ENCODE results near the gene FCER1A. TPM values are rescaled to one million over a fixed set of nuclear protein-coding genes. Genes with fewer than 3 reads are reported as not detected.
A peak's percentile ranks its signal among the peaks of the same experiment; 100 is the strongest.

FCER1A gene
- not detected in 2 replicates for total RNA-seq (2012; rRNA removed)

GRCh38 chr1:159302095-159302494 lies at the start of gene FCER1A:
Gene FCER1A (plus strand): TSS chr1:159302336. CDS start chr1:159302365, 29 bp downstream.
- H3K4me3 ChIP-seq (ENCODE audit: low read length) = no peak within 1 kb of the TSS
- H3K4me1 ChIP-seq (ENCODE audit: control insufficient read depth, insufficient read depth, low read length) = no peaks in the 10 kb centered on the region
- H3K9ac ChIP-seq (ENCODE audit: low read depth, low read length) = no peak within 1 kb of the TSS
- no peaks in the 10 kb centered on the region for H3K9me3 ChIP-seq (replicated peaks; ENCODE audit: low read length)
- no peaks in the 10 kb centered on the region for H3K27me3 ChIP-seq (ENCODE audit: control insufficient read depth, insufficient read depth, low read length)
- no peak within 1 kb of the TSS for H3K4me2 ChIP-seq (ENCODE audit: low read length)
- H3K36me3 ChIP-seq (ENCODE audit: insufficient read depth, low read length) = no peaks in the 10 kb centered on the region

GRCh38 chr1:159261311-159261710 lies 40.8 kb upstream of the FCER1A start:
- H3K27me3 ChIP-seq (ENCODE audit: control insufficient read depth, insufficient read depth, low read length) = no peaks in the 10 kb centered on the region
- no peaks in the 10 kb centered on the region for H3K4me1 ChIP-seq (ENCODE audit: control insufficient read depth, insufficient read depth, low read length)
- no peaks in the 10 kb centered on the region for H3K9me3 ChIP-seq (replicated peaks; ENCODE audit: low read length)
- H3K4me3 ChIP-seq (ENCODE audit: low read length) = no peak overlapping the region
- H3K4me2 ChIP-seq (ENCODE audit: low read length) = no peak overlapping the region
- H3K9ac ChIP-seq (ENCODE audit: low read depth, low read length) = no peak overlapping the region
- H3K36me3 ChIP-seq (ENCODE audit: insufficient read depth, low read length) = no peaks in the 10 kb centered on the region

- no peaks in the 10 kb centered on the region for H3K36me3 ChIP-seq (ENCODE audit: insufficient read depth, low read length)
- no peak overlapping the region for H3K4me3 ChIP-seq (ENCODE audit: low read length)
- H3K4me2 ChIP-seq (ENCODE audit: low read length) = no peak overlapping the region
- H3K9me3 ChIP-seq (replicated peaks; ENCODE audit: low read length) = no peaks in the 10 kb centered on the region
- H3K27me3 ChIP-seq (ENCODE audit: control insufficient read depth, insufficient read depth, low read length) = no peaks in the 10 kb centered on the region
- no peaks in the 10 kb centered on the region for H3K4me1 ChIP-seq (ENCODE audit: control insufficient read depth, insufficient read depth, low read length)
- no peak overlapping the region for H3K9ac ChIP-seq (ENCODE audit: low read depth, low read length)
These were observed 40.2 kb upstream of the FCER1A start for GRCh38 chr1:159261721-159262494.

GRCh38 chr1:159266832-159267231 lies 35.3 kb upstream of the FCER1A start:
- Histone ChIP-seq H3K9me3 (replicated peaks; ENCODE audit: low read length) (no peaks in the 10 kb centered on the region), H3K4me2 (ENCODE audit: low read length) (no peak overlapping the region), H3K4me1 (ENCODE audit: control insufficient read depth, insufficient read depth, low read length) (no peaks in the 10 kb centered on the region), H3K36me3 (ENCODE audit: insufficient read depth, low read length) (no peaks in the 10 kb centered on the region), H3K27me3 (ENCODE audit: control insufficient read depth, insufficient read depth, low read length) (no peaks in the 10 kb centered on the region), H3K4me3 (ENCODE audit: low read length) (no peak overlapping the region), H3K9ac (ENCODE audit: low read depth, low read length) (no peak overlapping the region)

- Histone ChIP-seq H3K9ac (ENCODE audit: low read depth, low read length) (no peak overlapping the region), H3K4me2 (ENCODE audit: low read length) (no peak overlapping the region), H3K36me3 (ENCODE audit: insufficient read depth, low read length) (no peaks in the 10 kb centered on the region), H3K9me3 (replicated peaks; ENCODE audit: low read length) (no peaks in the 10 kb centered on the region), H3K27me3 (ENCODE audit: control insufficient read depth, insufficient read depth, low read length) (no peaks in the 10 kb centered on the region), H3K4me3 (ENCODE audit: low read length) (no peak overlapping the region), H3K4me1 (ENCODE audit: control insufficient read depth, insufficient read depth, low read length) (no peaks in the 10 kb centered on the region)
These were observed 27.5 kb upstream of the FCER1A start for GRCh38 chr1:159274631-159275030.

- Histone ChIP-seq H3K4me3 (ENCODE audit: low read length) (no peak overlapping the region), H3K9me3 (replicated peaks; ENCODE audit: low read length) (no peaks in the 10 kb centered on the region), H3K9ac (ENCODE audit: low read depth, low read length) (no peak overlapping the region), H3K27me3 (ENCODE audit: control insufficient read depth, insufficient read depth, low read length) (peaks cover 2% of the 10 kb centered on the region), H3K4me1 (ENCODE audit: control insufficient read depth, insufficient read depth, low read length) (no peaks in the 10 kb centered on the region), H3K36me3 (ENCODE audit: insufficient read depth, low read length) (no peaks in the 10 kb centered on the region), H3K4me2 (ENCODE audit: low read length) (no peak overlapping the region)
These were observed 26.2 kb upstream of the FCER1A start for GRCh38 chr1:159275891-159276290.

GRCh38 chr1:159279773-159280172 lies 22.4 kb upstream of the FCER1A start:
- Histone ChIP-seq H3K27me3 (ENCODE audit: control insufficient read depth, insufficient read depth, low read length) (peaks cover 2% of the 10 kb centered on the region), H3K4me3 (ENCODE audit: low read length) (no peak overlapping the region), H3K4me2 (ENCODE audit: low read length) (no peak overlapping the region), H3K36me3 (ENCODE audit: insufficient read depth, low read length) (no peaks in the 10 kb centered on the region), H3K9me3 (replicated peaks; ENCODE audit: low read length) (no peaks in the 10 kb centered on the region), H3K9ac (ENCODE audit: low read depth, low read length) (no peak overlapping the region), H3K4me1 (ENCODE audit: control insufficient read depth, insufficient read depth, low read length) (peaks cover 3% of the 10 kb centered on the region)

GRCh38 chr1:159282118-159282517 lies 20.0 kb upstream of the FCER1A start:
- no peaks in the 10 kb centered on the region for H3K36me3 ChIP-seq (ENCODE audit: insufficient read depth, low read length)
- no peak overlapping the region for H3K4me3 ChIP-seq (ENCODE audit: low read length)
- peak overlapping the region; percentile 30 for H3K4me2 ChIP-seq (ENCODE audit: low read length)

GRCh38 chr1:159289060-159289459 lies 13.1 kb upstream of the FCER1A start:
- Histone ChIP-seq H3K4me1 (ENCODE audit: control insufficient read depth, insufficient read depth, low read length) (no peaks in the 10 kb centered on the region), H3K9me3 (replicated peaks; ENCODE audit: low read length) (no peaks in the 10 kb centered on the region)

More at GRCh38 chr1:159282118-159282517, 20.0 kb upstream of the FCER1A start:
- Histone ChIP-seq H3K9me3 (replicated peaks; ENCODE audit: low read length) (no peaks in the 10 kb centered on the region), H3K27me3 (ENCODE audit: control insufficient read depth, insufficient read depth, low read length) (peaks cover 2% of the 10 kb centered on the region), H3K9ac (ENCODE audit: low read depth, low read length) (no peak overlapping the region), H3K4me1 (ENCODE audit: control insufficient read depth, insufficient read depth, low read length) (peaks cover 3% of the 10 kb centered on the region)

GRCh38 chr1:159291424-159291823 lies 10.7 kb upstream of the FCER1A start:
- Histone ChIP-seq H3K27me3 (ENCODE audit: control insufficient read depth, insufficient read depth, low read length) (no peaks in the 10 kb centered on the region), H3K9me3 (replicated peaks; ENCODE audit: low read length) (no peaks in the 10 kb centered on the region), H3K36me3 (ENCODE audit: insufficient read depth, low read length) (no peaks in the 10 kb centered on the region), H3K9ac (ENCODE audit: low read depth, low read length) (no peak overlapping the region), H3K4me1 (ENCODE audit: control insufficient read depth, insufficient read depth, low read length) (no peaks in the 10 kb centered on the region), H3K4me3 (ENCODE audit: low read length) (no peak overlapping the region), H3K4me2 (ENCODE audit: low read length) (no peak overlapping the region)

More at GRCh38 chr1:159289060-159289459, 13.1 kb upstream of the FCER1A start:
- Histone ChIP-seq H3K4me2 (ENCODE audit: low read length) (no peak overlapping the region), H3K9ac (ENCODE audit: low read depth, low read length) (no peak overlapping the region), H3K4me3 (ENCODE audit: low read length) (no peak overlapping the region), H3K36me3 (ENCODE audit: insufficient read depth, low read length) (no peaks in the 10 kb centered on the region), H3K27me3 (ENCODE audit: control insufficient read depth, insufficient read depth, low read length) (no peaks in the 10 kb centered on the region)

GRCh38 chr1:159296706-159297375 lies 5.3 kb upstream of the FCER1A start:
- Histone ChIP-seq H3K4me2 (ENCODE audit: low read length) (no peak overlapping the region), H3K36me3 (ENCODE audit: insufficient read depth, low read length) (no peaks in the 10 kb centered on the region), H3K9me3 (replicated peaks; ENCODE audit: low read length) (no peaks in the 10 kb centered on the region), H3K4me3 (ENCODE audit: low read length) (no peak overlapping the region), H3K9ac (ENCODE audit: low read depth, low read length) (no peak overlapping the region), H3K4me1 (ENCODE audit: control insufficient read depth, insufficient read depth, low read length) (no peaks in the 10 kb centered on the region), H3K27me3 (ENCODE audit: control insufficient read depth, insufficient read depth, low read length) (no peaks in the 10 kb centered on the region)
